Adrenal gland (tissue), 12 donors: Measurements from ENCODE around the gene ANKLE2. TPM values are rescaled to one million over a fixed set of nuclear protein-coding genes. Genes with fewer than 3 reads are reported as not detected.

ENCODE experiments used
- DNase-seq, 7 donors: peaks; one replicate each; pipeline ENCODE4 v3.0.0-alpha.2; 2019 to 2020
- H3K27ac ChIP-seq, 5 donors: fragments of 200-600 bp; sonication (generic) in 4 of 5; 1 replicate in 3 of 5; 2 replicates in 2 of 5; pipeline versions ENCODE4 v1.5.1 to v1.8.0; 2016 to 2020; ENCODE audit warnings: mild to moderate bottlenecking in 1 of 5
- H3K27me3 ChIP-seq: fragments of 200-600 bp; 2 replicates; pipeline ENCODE4 v1.8.0; 2021
- H3K36me3 ChIP-seq, 2 donors: fragments of 200-600 bp; replicated peaks in 1 of 2; 1 replicate in 1 of 2; 2 replicates in 1 of 2; pipeline versions ENCODE4 v1.5.1 to v1.8.0; 2018 to 2022
- H3K4me1 ChIP-seq, 2 donors: fragments of 200-600 bp; replicated peaks in 1 of 2; 1 replicate in 1 of 2; 2 replicates in 1 of 2; pipeline versions ENCODE4 v1.5.1 to v1.8.0; 2018 to 2021
- H3K4me3 ChIP-seq, 4 donors: fragments of 200-600 bp; sonication (generic) in 3 of 4; one replicate each; pipeline ENCODE4 v1.5.1; 2016 to 2018
- H3K9me3 ChIP-seq, 3 donors: fragments of 200-600 bp; sonication (generic) in 1 of 3; replicated peaks in 1 of 3; 1 replicate in 2 of 3; 2 replicates in 1 of 3; pipeline versions ENCODE4 v1.5.1 to v1.8.0; 2016 to 2021
- CTCF ChIP-seq, 6 experiments: fragments of 450-650 bp in 4 of 6; fragments of 200-600 bp in 2 of 6; sonication (generic) in 1 of 6; IDR thresholded peaks; 1 replicate in 5 of 6; 2 replicates in 1 of 6; pipeline versions ENCODE4 v1.5.1 to v1.8.0; 2016 to 2021; ENCODE audit warnings: antibody characterized with exemption in 6 of 6, mild to moderate bottlenecking in 2 of 6, moderate library complexity in 1 of 6
- POLR2A ChIP-seq, 2 donors: fragments of 450-650 bp; IDR thresholded peaks; one replicate each; pipeline ENCODE4 v1.6.1; 2017; ENCODE audit warnings: antibody characterized with exemption in 2 of 2, mild to moderate bottlenecking in 2 of 2, moderate library complexity in 1 of 2
- WGBS, 4 donors: extraction: QIAGEN DNeasy Blood & Tissue Kit in 2 of 4; methylation state at CpG; one replicate each; pipeline versions ENCODE4 v1.1.5 to v1.1.7; 2013 to 2017; 5-methylcytosine and 5-hydroxymethylcytosine counted together
- intact Hi-C, 2 donors: fragments of 100-400 bp; cut with DNase I; formaldehyde crosslinking; loops; one replicate each; pipeline versions ENCODE4 v1.14.1 to v1.15.0; 2022 to 2023
- polyA plus RNA-seq, 3 donors: library from polyadenylated mRNA; stranded (reverse); fragments of 200-250 nt in 2 of 3; fragments of 350-450 nt in 1 of 3; fragmentation: Illumina TruSeq in 1 of 3; extraction: RNeasy Lipid Tissue Mini Kit (QIAGEN cat#74804) in 1 of 3; gene quantifications; one replicate each; pipeline ENCODE4 v1.2.3, GENCODE V29; 2013 to 2014
- total RNA-seq, 9 donors: library from RNA; depleted of rRNA in 4 of 9; stranded (reverse); fragments of >200 nt in 4 of 9; fragments of 120-200 nt in 1 of 9; fragmentation: NEBNext Ultra II Directional in 1 of 9; extraction: Animal tissue kit (Norgen Biotek cat#: 25700) in 1 of 9; gene quantifications; one replicate each; pipeline versions ENCODE4 v1.1.0 to v1.2.4, GENCODE V29; 2013 to 2023
- donor health status: healthy with polysubstance abuse.
- donor health status: Bipolar disorder and iron deficiency.
- donor health status: DM: yes; HTN: yes; CAD: no.
- donor health status: DM: no; HTN: no; CAD: no.
- donor health status: DM: no; HTN: no; CAD: no.
- donor health status: DM: yes; HTN: yes; CAD: no.

The ANKLE2 gene
- total and polyA plus RNA-seq, 12 donors = 43.6 to 76.1 (median 59.9) TPM

GRCh38 chr12:132723764-132724140 lies 37.9 kb downstream of the ANKLE2 start:
- TF ChIP-seq CTCF (IDR thresholded peaks at IDR 0.05) (no peak), POLR2A (IDR thresholded peaks at IDR 0.05) (no peak)
- no peaks in the 10 kb centered on the region for H3K27me3 ChIP-seq
- no peak for DNase-seq
- H3K36me3 ChIP-seq = peaks cover 0 to 89% of the 10 kb centered on the region in 2 donors
- peak overlapping the region in 3 of 5 donors; percentile 28 to 67 (median 30) for H3K27ac ChIP-seq
- H3K9me3 ChIP-seq = no peaks in the 10 kb centered on the region
- H3K4me1 ChIP-seq = peaks cover 0 to 8% of the 10 kb centered on the region in 2 donors
- intact Hi-C loops = no loop called here
- H3K4me3 ChIP-seq = no peak overlapping the region
- WGBS, 4 donors = 31 to 75% (median 50%) methylated on average over 2 of the region's 2 CpGs

GRCh38 chr12:132723015-132723763 lies 38.4 kb downstream of the ANKLE2 start:
- H3K36me3 ChIP-seq = peaks cover 0 to 86% of the 10 kb centered on the region in 2 donors

GRCh38 chr12:132720606-132721345 lies 40.9 kb downstream of the ANKLE2 start:
- intact Hi-C loops = no loop called here
- H3K4me1 ChIP-seq = peaks cover 0 to 8% of the 10 kb centered on the region in 2 donors
- no peak overlapping the region for H3K4me3 ChIP-seq
- no peak for TF ChIP-seq POLR2A (IDR thresholded peaks at IDR 0.05)
- no peak for TF ChIP-seq CTCF (IDR thresholded peaks at IDR 0.05)
- no peak for DNase-seq
- H3K27ac ChIP-seq = no peak overlapping the region
- H3K9me3 ChIP-seq = no peaks in the 10 kb centered on the region
- H3K27me3 ChIP-seq = no peaks in the 10 kb centered on the region
- H3K36me3 ChIP-seq = peaks cover 0 to 73% of the 10 kb centered on the region in 2 donors
- WGBS, 4 donors = 92 to 96% (median 95%) methylated on average over 24 to 25 of the region's 25 CpGs

More at GRCh38 chr12:132723015-132723763, 38.4 kb downstream of the ANKLE2 start:
- no peaks in the 10 kb centered on the region for H3K27me3 ChIP-seq
- TF ChIP-seq CTCF (IDR thresholded peaks at IDR 0.05) (no peak), POLR2A (IDR thresholded peaks at IDR 0.05) (no peak)
- WGBS, 4 donors = 74 to 86% (median 81%) methylated on average over 12 to 30 of the region's 30 CpGs
- H3K9me3 ChIP-seq = no peaks in the 10 kb centered on the region
- no peak overlapping the region for H3K4me3 ChIP-seq
- H3K27ac ChIP-seq = peak overlapping the region in 3 of 5 donors; percentile 28 to 67 (median 30)
- H3K4me1 ChIP-seq = peaks cover 0 to 8% of the 10 kb centered on the region in 2 donors
- intact Hi-C loops = no loop called here
- DNase-seq = peak in 4 of 7 donors; percentile 62 to 74 (median 66)

- DNase-seq = no peak
- Histone ChIP-seq H3K4me1 (peaks cover 0 to 8% of the 10 kb centered on the region in 2 donors), H3K4me3 (no peak overlapping the region), H3K36me3 (peaks cover 0 to 69% of the 10 kb centered on the region in 2 donors), H3K27ac (no peak overlapping the region), H3K27me3 (no peaks in the 10 kb centered on the region), H3K9me3 (no peaks in the 10 kb centered on the region)
- TF ChIP-seq CTCF (IDR thresholded peaks at IDR 0.05) = no peak
- TF ChIP-seq POLR2A (IDR thresholded peaks at IDR 0.05) = no peak
- 92 to 98% (median 94%) methylated on average over 12 of the region's 12 CpGs for WGBS, 4 donors
- intact Hi-C loops = no loop called here
Observed at GRCh38 chr12:132719954-132720324, 41.7 kb downstream of the ANKLE2 start.
